ENCODE measurements around the gene EMILIN1.
A peak's percentile ranks its signal among the peaks of the same experiment; 100 is the strongest.

EMILIN1 gene

GRCh38 chr2:27085062-27085672 lies 6.8 kb downstream of the EMILIN1 start:
- POLR2A ChIA-PET = interaction anchor here (0.6 to 7.4 kb wide), 5 partner anchors 13 to 123 kb away, joined by 3 to 76 read pairs (median 5); partner anchors contain the start of genes ABHD1, AGBL5 and OST4
- CTCF ChIA-PET = interaction anchor here (0.6 to 1.4 kb wide), 5 partner anchors 12 to 130 kb away, joined by 3 to 6 read pairs (median 5); partner anchors contain the start of gene AGBL5
- TF ChIP-seq BHLHE40 (IDR thresholded peaks at IDR 0.05; ENCODE audit: borderline replicate concordance) (no peak), L3MBTL2 (conservative IDR thresholded peaks at IDR 0.05) (no peak), FOXA1 (IDR thresholded peaks at IDR 0.05) (no peak), HDGF (IDR thresholded peaks at IDR 0.05; ENCODE audit: borderline replicate concordance) (no peak), ELF4 (IDR thresholded peaks at IDR 0.05) (no peak), SP1 (IDR thresholded peaks at IDR 0.05) (no peak), NFRKB (IDR thresholded peaks at IDR 0.05) (no peak), FOXK2 (IDR thresholded peaks at IDR 0.05) (no peak), ZNF384 (IDR thresholded peaks at IDR 0.05) (no peak), FOXM1 (IDR thresholded peaks at IDR 0.05; ENCODE audit: borderline replicate concordance) (no peak)

GRCh38 chr2:27085673-27086089 lies 7.3 kb downstream of the EMILIN1 start:
- POLR2A ChIA-PET = interaction anchor here (0.6 to 7.4 kb wide), 7 partner anchors 11 to 126 kb away, joined by 3 to 76 read pairs (median 5); partner anchors contain the start of genes ABHD1, AGBL5, ATRAID and OST4
- DNase-seq (ENCODE audit: extremely low spot score) = peak; percentile 35
- CTCF ChIA-PET = interaction anchor here (0.6 to 1.4 kb wide), 5 partner anchors 11 to 131 kb away, joined by 3 to 6 read pairs (median 5); partner anchors contain the start of gene AGBL5

More at GRCh38 chr2:27085062-27085672, 6.8 kb downstream of the EMILIN1 start:
- no peak for DNase-seq (ENCODE audit: extremely low spot score)

GRCh38 chr2:27086090-27086723 lies 7.8 kb downstream of the EMILIN1 start:
- ChIA-PET CTCF (interaction anchor here (0.9 to 1.8 kb wide), 5 partner anchors 13 to 105 kb away, joined by 3 to 6 read pairs (median 3); partner anchors contain the start of gene AGBL5), POLR2A (interaction anchor here (0.6 to 7.4 kb wide), 10 partner anchors 9 to 217 kb away, joined by 3 to 76 read pairs (median 6); partner anchors contain the start of genes ABHD1, AGBL5, ATRAID and OST4)
- peak; percentile 98 for DNase-seq (ENCODE audit: extremely low spot score)
- TF ChIP-seq ARNT (IDR thresholded peaks at IDR 0.05) (peak; percentile 47; the same call in 1 of the 2 replicates), SUZ12 (IDR thresholded peaks at IDR 0.05) (no peak), TARDBP (IDR thresholded peaks at IDR 0.05) (no peak), CTBP1 (IDR thresholded peaks at IDR 0.05; ENCODE audit: borderline replicate concordance) (no peak), L3MBTL2 (conservative IDR thresholded peaks at IDR 0.05) (peak; percentile 63), NFRKB (IDR thresholded peaks at IDR 0.05) (no peak)

More at GRCh38 chr2:27085673-27086089, 7.3 kb downstream of the EMILIN1 start:
- TF ChIP-seq SP1 (IDR thresholded peaks at IDR 0.05) (no peak), L3MBTL2 (conservative IDR thresholded peaks at IDR 0.05) (peak; percentile 10)

- POLR2A ChIA-PET = interaction anchor here (0.6 to 5.2 kb wide), 12 partner anchors 10 to 216 kb away, joined by 3 to 37 read pairs (median 3); partner anchors contain the start of genes ABHD1, AGBL5, ATRAID and OST4
- peak; percentile 51 for DNase-seq (ENCODE audit: extremely low spot score)
- CTCF ChIA-PET = interaction anchor here (0.6 to 1.8 kb wide), 9 partner anchors 13 to 216 kb away, joined by 3 to 6 read pairs (median 3); partner anchors contain the start of gene ABHD1
- TF ChIP-seq SUZ12 (IDR thresholded peaks at IDR 0.05) (no peak), NFRKB (IDR thresholded peaks at IDR 0.05) (no peak), BHLHE40 (IDR thresholded peaks at IDR 0.05; ENCODE audit: borderline replicate concordance) (no peak), ZNF384 (IDR thresholded peaks at IDR 0.05) (no peak), LEF1 (IDR thresholded peaks at IDR 0.05; ENCODE audit: borderline replicate concordance) (no peak), L3MBTL2 (conservative IDR thresholded peaks at IDR 0.05) (no peak), PKNOX1 (IDR thresholded peaks at IDR 0.05) (no peak), SP1 (IDR thresholded peaks at IDR 0.05) (no peak), FOXK2 (IDR thresholded peaks at IDR 0.05) (no peak), ELF4 (IDR thresholded peaks at IDR 0.05) (no peak), HDGF (IDR thresholded peaks at IDR 0.05; ENCODE audit: borderline replicate concordance) (no peak), ARNT (IDR thresholded peaks at IDR 0.05) (no peak), TARDBP (IDR thresholded peaks at IDR 0.05) (no peak), FOXA1 (IDR thresholded peaks at IDR 0.05) (no peak), CTBP1 (IDR thresholded peaks at IDR 0.05; ENCODE audit: borderline replicate concordance) (no peak)
Observed at GRCh38 chr2:27086724-27087593, 8.5 kb downstream of the EMILIN1 start, which contains the start of gene KHK. Gene KHK, plus strand, starts transcription at chr2:27086772. Its CDS starts 488 bp downstream, at chr2:27087260.

GRCh38 chr2:27087823-27088410 lies 9.5 kb downstream of the EMILIN1 start:
- ChIA-PET POLR2A (interaction anchor here (0.9 to 5.2 kb wide), 6 partner anchors 9 to 215 kb away, joined by 3 to 37 read pairs (median 8); partner anchors contain the start of genes ABHD1, AGBL5 and OST4), CTCF (interaction anchor here (0.6 to 1.8 kb wide), 7 partner anchors 12 to 216 kb away, joined by 3 to 6 read pairs (median 3); partner anchors contain the start of gene ABHD1)

More at GRCh38 chr2:27087823-27088410, 9.5 kb downstream of the EMILIN1 start:
- TF ChIP-seq FOXM1 (IDR thresholded peaks at IDR 0.05; ENCODE audit: borderline replicate concordance) (no peak), SP1 (IDR thresholded peaks at IDR 0.05) (no peak), LEF1 (IDR thresholded peaks at IDR 0.05; ENCODE audit: borderline replicate concordance) (no peak), PKNOX1 (IDR thresholded peaks at IDR 0.05) (no peak), SUZ12 (IDR thresholded peaks at IDR 0.05) (no peak), BHLHE40 (IDR thresholded peaks at IDR 0.05; ENCODE audit: borderline replicate concordance) (no peak), HDGF (IDR thresholded peaks at IDR 0.05; ENCODE audit: borderline replicate concordance) (no peak), FOXK2 (IDR thresholded peaks at IDR 0.05) (no peak), ELF4 (IDR thresholded peaks at IDR 0.05) (no peak), ARNT (IDR thresholded peaks at IDR 0.05) (no peak), CTBP1 (IDR thresholded peaks at IDR 0.05; ENCODE audit: borderline replicate concordance) (no peak), ZNF384 (IDR thresholded peaks at IDR 0.05) (no peak), NFRKB (IDR thresholded peaks at IDR 0.05) (no peak), TARDBP (IDR thresholded peaks at IDR 0.05) (no peak), L3MBTL2 (conservative IDR thresholded peaks at IDR 0.05) (no peak), FOXA1 (IDR thresholded peaks at IDR 0.05) (no peak)
- DNase-seq (ENCODE audit: extremely low spot score) = no peak
